Neuronal stem cell (in vitro differentiated cells): ENCODE measurements around the gene CTNNBIP1.

ENCODE experiments used
- DNase-seq: peaks from one replicate; pipeline ENCODE4 v3.0.0-alpha.2; 2013; ENCODE audit warnings: low spot score
- H2AFZ ChIP-seq: one replicate; pipeline ENCODE4 v1.6.1; 2013; ENCODE audit warnings: mild to moderate bottlenecking, low read length, inconsistent platforms
- H2AK5ac ChIP-seq: 2 replicates; pipeline ENCODE4 v1.6.1; 2013; ENCODE audit warnings: low read depth, mild to moderate bottlenecking, inconsistent platforms, low read length, moderate library complexity, mixed read lengths
- H2BK120ac ChIP-seq: 2 replicates; pipeline ENCODE4 v1.6.1; 2013; ENCODE audit warnings: low read depth, mild to moderate bottlenecking, inconsistent platforms, low read length, moderate library complexity, mixed read lengths
- H2BK12ac ChIP-seq: one replicate; pipeline ENCODE4 v1.6.1; 2013; ENCODE audit warnings: low read length, inconsistent platforms
- H2BK15ac ChIP-seq: 2 replicates; pipeline ENCODE4 v1.6.1; 2013; ENCODE audit warnings: mild to moderate bottlenecking, low read length, inconsistent platforms, mixed read lengths
- H2BK5ac ChIP-seq: one replicate; pipeline ENCODE4 v1.6.1; 2013; ENCODE audit warnings: inconsistent platforms, mild to moderate bottlenecking, low read length, moderate library complexity
- H3K14ac ChIP-seq: one replicate; pipeline ENCODE4 v1.6.1; 2013; ENCODE audit warnings: low read length, inconsistent platforms
- H3K18ac ChIP-seq: 2 replicates; pipeline ENCODE4 v1.6.1; 2013; ENCODE audit warnings: low read length, inconsistent platforms
- H3K23ac ChIP-seq: 2 replicates; pipeline ENCODE4 v1.6.1; 2013; ENCODE audit warnings: low read depth, mild to moderate bottlenecking, mixed read lengths, low read length, inconsistent platforms; ENCODE audit not compliant: poor library complexity
- H3K27ac ChIP-seq: replicated peaks from 3 replicates; pipeline ENCODE4 v1.5.1; 2013; ENCODE audit warnings: low read length, inconsistent platforms
- H3K27me3 ChIP-seq, 3 experiments: 2 replicates each; pipeline ENCODE4 v1.6.1; 2013; ENCODE audit warnings: low read length in 3 of 3, mild to moderate bottlenecking in 2 of 3, inconsistent platforms in 1 of 3, low read depth in 1 of 3, mixed read lengths in 1 of 3, moderate library complexity in 1 of 3; ENCODE audit not compliant: control insufficient read depth in 3 of 3, insufficient read depth in 3 of 3
- H3K36me3 ChIP-seq, 2 donors: replicated peaks in 1 of 2; 2 replicates each; pipeline ENCODE4 v1.6.1; 2013; ENCODE audit warnings: low read length in 2 of 2; ENCODE audit not compliant: control insufficient read depth in 2 of 2, insufficient read depth in 2 of 2
- H3K4ac ChIP-seq: 2 replicates; pipeline ENCODE4 v1.6.1; 2013; ENCODE audit warnings: inconsistent platforms, mild to moderate bottlenecking, low read length, moderate library complexity
- H3K4me1 ChIP-seq, 2 donors: 1 replicate in 1 of 2; 2 replicates in 1 of 2; pipeline ENCODE4 v1.6.1; 2013; ENCODE audit warnings: low read length in 2 of 2, low read depth in 1 of 2; ENCODE audit not compliant: control insufficient read depth in 2 of 2, insufficient read depth in 1 of 2
- H3K4me2 ChIP-seq: one replicate; pipeline ENCODE4 v1.6.1; 2013; ENCODE audit warnings: mild to moderate bottlenecking, low read length, inconsistent platforms; ENCODE audit not compliant: insufficient read depth, poor library complexity, severe bottlenecking
- H3K4me3 ChIP-seq, 2 donors: 2 replicates each; pipeline ENCODE4 v1.5.1; 2013; ENCODE audit warnings: low read length in 2 of 2, mild to moderate bottlenecking in 2 of 2, inconsistent platforms in 1 of 2, moderate library complexity in 1 of 2
- H3K79me1 ChIP-seq: one replicate; pipeline ENCODE4 v1.6.1; 2013; ENCODE audit warnings: low read depth, mild to moderate bottlenecking, inconsistent platforms, low read length, moderate library complexity
- H3K9ac ChIP-seq: one replicate; pipeline ENCODE4 v1.6.1; 2013; ENCODE audit warnings: mild to moderate bottlenecking, low read depth, low read length, inconsistent platforms; ENCODE audit not compliant: poor library complexity
- H3K9me3 ChIP-seq, 2 donors: replicated peaks in 1 of 2; 2 replicates each; pipeline versions ENCODE3 to v1.6.1; 2013; ENCODE audit warnings: low read length in 2 of 2, mild to moderate bottlenecking in 2 of 2, inconsistent platforms in 1 of 2, low read depth in 1 of 2, mixed read lengths in 1 of 2, moderate library complexity in 1 of 2; ENCODE audit not compliant: control insufficient read depth in 2 of 2, insufficient read depth in 1 of 2
- H4K8ac ChIP-seq: one replicate; pipeline ENCODE4 v1.6.1; 2013; ENCODE audit warnings: low read depth, mild to moderate bottlenecking, inconsistent platforms, low read length, moderate library complexity
- H4K91ac ChIP-seq: one replicate; pipeline ENCODE4 v1.6.1; 2013; ENCODE audit warnings: low read length, low read depth, mild to moderate bottlenecking, inconsistent platforms; ENCODE audit not compliant: poor library complexity
- WGBS, 2 donors: extraction: QIAGEN DNeasy Blood & Tissue Kit; methylation state at CpG; one replicate each; pipeline ENCODE4 v1.1.7; 2013; ENCODE audit warnings: missing lambda C conversion rate in 2 of 2, mixed read lengths in 1 of 2; ENCODE audit not compliant: insufficient read length in 2 of 2, insufficient replicate concordance in 1 of 2; ENCODE audit errors: extremely low coverage in 2 of 2; 5-methylcytosine and 5-hydroxymethylcytosine counted together

The CTNNBIP1 gene

GRCh38 chr1:9855186-9855585 is 54.9 kb downstream of the CTNNBIP1 start:
- no CpG with 5 or more reads among the region's 1 CpG for WGBS, 2 donors
- Histone ChIP-seq H2BK120ac (no peak overlapping the region), H3K18ac (no peak overlapping the region), H2AFZ (no peak overlapping the region), H3K36me3 (peaks cover 18% of the 10 kb centered on the region in 2 donors), H2BK5ac (no peak overlapping the region), H2BK12ac (no peak overlapping the region), H4K91ac (no peak overlapping the region), H3K4ac (no peak overlapping the region), H3K79me1 (peaks cover 4% of the 10 kb centered on the region), H3K9me3 (no peaks in the 10 kb centered on the region), H3K27me3 (no peaks in the 10 kb centered on the region), H3K9ac (no peak overlapping the region), H3K4me2 (no peak overlapping the region), H4K8ac (no peak overlapping the region), H3K23ac (no peak overlapping the region), H3K14ac (no peak overlapping the region), H3K4me3 (no peak overlapping the region), H2AK5ac (no peak overlapping the region), H3K27ac (no peak overlapping the region), H2BK15ac (no peak overlapping the region), H3K4me1 (peaks cover 9 to 16% of the 10 kb centered on the region in 2 donors)
- DNase-seq, result no peak

GRCh38 chr1:9853249-9853595 is 56.8 kb downstream of the CTNNBIP1 start:
- H3K36me3 ChIP-seq, result peaks cover 12 to 16% of the 10 kb centered on the region in 2 donors
- no peaks in the 10 kb centered on the region for H3K27me3 ChIP-seq
- no peak overlapping the region for H4K91ac ChIP-seq
- DNase-seq, result no peak
- peaks cover under 1% of the 10 kb centered on the region for H3K79me1 ChIP-seq
- no CpG with 5 or more reads among the region's 4 CpGs for WGBS, 2 donors
- no peak overlapping the region for H3K4me2 ChIP-seq
- H3K4me1 ChIP-seq, result peaks cover 0 to 6% of the 10 kb centered on the region in 2 donors
- no peak overlapping the region for H2BK15ac ChIP-seq
- no peak overlapping the region for H3K27ac ChIP-seq
- no peaks in the 10 kb centered on the region for H3K9me3 ChIP-seq
- no peak overlapping the region for H3K4me3 ChIP-seq
- no peak overlapping the region for H3K23ac ChIP-seq
- no peak overlapping the region for H3K4ac ChIP-seq
- no peak overlapping the region for H2AFZ ChIP-seq
- no peak overlapping the region for H2AK5ac ChIP-seq
- no peak overlapping the region for H4K8ac ChIP-seq
- H2BK12ac ChIP-seq, result no peak overlapping the region
- no peak overlapping the region for H3K9ac ChIP-seq
- H2BK120ac ChIP-seq, result no peak overlapping the region
- no peak overlapping the region for H3K14ac ChIP-seq
- H3K18ac ChIP-seq, result no peak overlapping the region
- H2BK5ac ChIP-seq, result no peak overlapping the region

DNA sequence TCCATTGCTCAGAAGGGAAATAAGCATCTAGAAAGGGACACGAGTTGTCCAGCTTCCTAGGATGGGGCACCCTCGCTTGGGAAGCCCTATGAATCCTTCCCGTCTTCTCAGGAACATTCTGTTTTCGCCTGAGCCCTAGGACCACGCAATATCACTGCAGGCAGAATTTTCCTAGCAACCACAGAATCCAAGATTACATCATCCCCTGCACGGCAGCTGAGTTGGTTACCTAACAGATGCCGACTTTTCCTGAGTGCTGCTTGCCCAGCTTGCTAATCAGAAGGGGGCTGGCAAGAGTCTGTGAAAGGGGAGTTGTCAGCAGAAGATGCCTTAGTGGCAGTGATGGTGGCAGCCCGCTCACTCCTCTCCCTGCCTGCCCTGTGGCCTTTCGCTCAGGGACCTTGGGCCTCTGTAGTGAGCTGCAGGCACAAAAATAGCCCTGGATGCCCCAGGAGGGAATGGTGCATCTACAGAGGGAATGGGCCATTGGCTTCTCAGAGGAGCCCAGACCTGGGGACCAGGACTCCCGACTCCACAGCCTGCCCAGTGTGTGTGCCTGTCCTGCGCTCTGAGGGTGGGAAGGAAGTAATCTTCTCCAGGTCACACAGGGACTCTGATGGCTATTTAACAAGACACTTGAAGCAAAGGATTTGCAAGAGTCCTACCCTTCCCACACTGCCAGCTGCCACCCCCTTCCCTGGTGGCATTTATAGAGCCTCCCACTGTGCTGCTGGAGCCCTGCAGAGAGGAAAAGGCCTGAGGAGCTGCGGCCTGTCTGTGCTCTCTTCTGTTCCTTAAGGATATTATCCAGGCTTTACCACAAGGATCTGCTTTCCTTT is 57.4 kb downstream of the CTNNBIP1 start:
- no peak overlapping the region for H4K91ac ChIP-seq
- H4K8ac ChIP-seq, result no peak overlapping the region
- H3K27ac ChIP-seq, result no peak overlapping the region
- H2BK15ac ChIP-seq, result no peak overlapping the region
- H3K9ac ChIP-seq, result no peak overlapping the region
- H3K14ac ChIP-seq, result no peak overlapping the region
- no peak for DNase-seq
- WGBS, 2 donors, result no CpG with 5 or more reads among the region's 12 CpGs
- peaks cover 0 to 6% of the 10 kb centered on the region in 2 donors for H3K4me1 ChIP-seq
- H3K23ac ChIP-seq, result no peak overlapping the region
- H3K18ac ChIP-seq, result no peak overlapping the region
- no peak overlapping the region for H2AK5ac ChIP-seq
- H2BK12ac ChIP-seq, result no peak overlapping the region
- no peak overlapping the region for H3K4me2 ChIP-seq
- no peak overlapping the region for H3K4ac ChIP-seq
- H3K27me3 ChIP-seq, result no peaks in the 10 kb centered on the region
- no peak overlapping the region for H2AFZ ChIP-seq
- H2BK5ac ChIP-seq, result no peak overlapping the region
- no peaks in the 10 kb centered on the region for H3K79me1 ChIP-seq
- peaks cover 8 to 16% of the 10 kb centered on the region in 2 donors for H3K36me3 ChIP-seq
- H3K9me3 ChIP-seq, result no peaks in the 10 kb centered on the region
- H3K4me3 ChIP-seq, result no peak overlapping the region
- H2BK120ac ChIP-seq, result no peak overlapping the region

GRCh38 chr1:9852004-9852403 is 58.1 kb downstream of the CTNNBIP1 start:
- H3K36me3 ChIP-seq, result peaks cover 8 to 16% of the 10 kb centered on the region in 2 donors
- H2BK5ac ChIP-seq, result no peak overlapping the region
- DNase-seq, result no peak
- H3K18ac ChIP-seq, result no peak overlapping the region
- no peak overlapping the region for H3K23ac ChIP-seq
- H3K79me1 ChIP-seq, result no peaks in the 10 kb centered on the region
- no peak overlapping the region for H3K4me2 ChIP-seq
- H4K91ac ChIP-seq, result no peak overlapping the region
- H3K27me3 ChIP-seq, result no peaks in the 10 kb centered on the region
- H2BK12ac ChIP-seq, result no peak overlapping the region
- no peak overlapping the region for H2AFZ ChIP-seq
- no peaks in the 10 kb centered on the region for H3K9me3 ChIP-seq
- no peak overlapping the region for H4K8ac ChIP-seq
- no CpG with 5 or more reads among the region's 8 CpGs for WGBS, 2 donors
- no peak overlapping the region for H3K4me3 ChIP-seq
- H3K27ac ChIP-seq, result no peak overlapping the region
- H3K4me1 ChIP-seq, result peaks cover 0 to 8% of the 10 kb centered on the region in 2 donors
- no peak overlapping the region for H3K4ac ChIP-seq
- no peak overlapping the region for H2BK120ac ChIP-seq
- H2AK5ac ChIP-seq, result no peak overlapping the region
- H3K9ac ChIP-seq, result no peak overlapping the region
- H2BK15ac ChIP-seq, result no peak overlapping the region
- H3K14ac ChIP-seq, result no peak overlapping the region
